Cardiac muscle cell (in vitro differentiated cells and primary cell): ENCODE data around the gene WHAMM. TPM values are rescaled to one million over a fixed set of nuclear protein-coding genes. Genes with fewer than 3 reads are reported as not detected.
"Not testable (repeated sequence)": the region's sequence is repeated elsewhere in the genome, so short reads cannot be mapped to it uniquely, and the experiment has no call there.

Experiments used
- DNase-seq, 2 donors: peaks; one replicate each; pipeline versions ENCODE4 v3.0.0 to v3.0.0-alpha.2; 2010 to 2017; ENCODE audit warnings: low read depth in 1 of 2, low spot score in 1 of 2
- H3K27ac ChIP-seq: fragments of 200-600 bp; sonication (generic); 2 replicates; pipeline ENCODE4 v1.5.1; 2016
- H3K27me3 ChIP-seq: fragments of 200-600 bp; sonication (generic); 2 replicates; pipeline ENCODE4 v1.6.0; 2016; ENCODE audit warnings: control low read depth
- H3K36me3 ChIP-seq: fragments of 200-600 bp; sonication (generic); 2 replicates; pipeline ENCODE4 v1.5.1; 2016; ENCODE audit warnings: control low read depth
- H3K4me1 ChIP-seq: fragments of 200-600 bp; sonication (generic); 2 replicates; pipeline ENCODE4 v1.8.1; 2017; ENCODE audit warnings: low read depth, mild to moderate bottlenecking, mixed run types
- H3K4me3 ChIP-seq: fragments of 200-600 bp; sonication (generic); 2 replicates; pipeline ENCODE4 v1.5.1; 2016; ENCODE audit warnings: mild to moderate bottlenecking
- H3K9me3 ChIP-seq: fragments of 200-600 bp; sonication (generic); 2 replicates; pipeline ENCODE4 v1.5.1; 2017; ENCODE audit warnings: low read depth, mild to moderate bottlenecking, control low read depth
- CTCF ChIP-seq: IDR thresholded peaks from 2 replicates; pipeline ENCODE4 v1.5.1; 2012; ENCODE audit warnings: low read depth, mild to moderate bottlenecking, low read length
- polyA plus RNA-seq: library from polyadenylated mRNA; unstranded; fragments of >200 nt; fragmentation: Nextera tagmentation; extraction: Ambion mirVana; gene quantifications from 2 replicates; pipeline ENCODE4 v1.2.1, GENCODE V29; 2016
- total RNA-seq: library from RNA; depleted of rRNA; stranded (reverse); fragments of >200 nt; gene quantifications from 2 replicates; pipeline ENCODE4 v1.2.3, GENCODE V29; 2016

Gene WHAMM
- total and polyA plus RNA-seq, 2 experiments from 2014 or later = 5.1 to 7.6 TPM

DNA sequence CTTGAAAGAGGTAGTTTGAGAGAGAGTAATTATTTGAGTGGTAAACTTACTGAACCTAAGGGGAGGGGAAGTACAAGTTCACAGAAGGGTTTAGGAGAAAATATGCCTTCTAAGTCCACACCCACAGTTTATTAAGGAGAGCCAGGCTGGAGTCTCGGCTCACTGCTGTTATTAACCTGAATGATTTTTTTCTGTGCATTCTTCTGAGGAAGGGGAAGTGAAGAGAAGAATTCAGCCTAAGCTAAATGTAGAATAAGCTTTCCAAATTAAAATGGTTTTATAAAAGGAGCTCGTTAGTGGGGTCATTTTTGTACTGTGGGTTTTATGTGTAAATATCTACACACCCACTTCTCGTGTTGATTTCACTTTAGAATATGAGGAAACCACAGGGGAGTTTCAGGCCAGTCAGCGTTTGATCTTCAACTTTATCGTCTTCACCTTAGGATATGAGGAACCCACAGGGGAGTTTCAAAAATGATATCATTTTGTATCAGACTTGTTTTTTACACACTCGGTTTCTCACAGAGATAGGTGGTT is 1.5 kb downstream of the WHAMM start:
- peak overlapping the region; percentile 99 for H3K4me3 ChIP-seq
- peak overlapping the region; percentile 100 for H3K27ac ChIP-seq
- H3K4me1 ChIP-seq = peaks cover 33% of the 10 kb centered on the region
- TF ChIP-seq CTCF = no peak
- no peaks in the 10 kb centered on the region for H3K27me3 ChIP-seq
- DNase-seq = no peak
- peaks cover 22% of the 10 kb centered on the region for H3K36me3 ChIP-seq
- H3K9me3 ChIP-seq = no peaks in the 10 kb centered on the region

DNA sequence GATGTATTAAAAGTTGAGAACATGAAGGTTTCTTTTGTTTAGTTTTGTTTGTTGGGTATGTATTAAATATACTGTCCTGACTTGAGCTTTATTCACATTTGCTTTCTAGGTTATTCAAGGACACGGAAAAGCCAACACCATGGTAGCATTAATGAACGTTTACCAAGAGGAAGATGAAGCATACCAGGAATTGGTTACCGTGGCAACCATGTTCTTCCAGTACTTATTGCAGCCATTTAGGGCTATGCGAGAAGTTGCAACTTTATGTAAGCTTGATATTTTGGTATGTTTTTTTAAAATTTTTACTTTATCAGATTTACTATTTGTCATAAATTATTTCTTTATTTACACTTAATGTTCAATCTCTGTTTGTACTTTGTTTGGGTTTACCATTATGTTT is 3.6 kb downstream of the WHAMM start:
- H3K27me3 ChIP-seq = no peaks in the 10 kb centered on the region
- no peak for TF ChIP-seq CTCF
- no peak overlapping the region for H3K4me3 ChIP-seq
- no peak overlapping the region for H3K27ac ChIP-seq
- H3K9me3 ChIP-seq = no peaks in the 10 kb centered on the region
- H3K4me1 ChIP-seq = peaks cover 22% of the 10 kb centered on the region
- H3K36me3 ChIP-seq = peaks cover 42% of the 10 kb centered on the region
- no peak for DNase-seq

- TF ChIP-seq CTCF = no peak
- H3K36me3 ChIP-seq = peaks cover 78% of the 10 kb centered on the region
- H3K27ac ChIP-seq = no peak overlapping the region
- H3K9me3 ChIP-seq = no peaks in the 10 kb centered on the region
- H3K27me3 ChIP-seq = no peaks in the 10 kb centered on the region
- DNase-seq = no peak
- H3K4me3 ChIP-seq = no peak overlapping the region
- no peaks in the 10 kb centered on the region for H3K4me1 ChIP-seq
Measured at GRCh38 chr15:82820128-82820527, 10.7 kb downstream of the WHAMM start.

DNA sequence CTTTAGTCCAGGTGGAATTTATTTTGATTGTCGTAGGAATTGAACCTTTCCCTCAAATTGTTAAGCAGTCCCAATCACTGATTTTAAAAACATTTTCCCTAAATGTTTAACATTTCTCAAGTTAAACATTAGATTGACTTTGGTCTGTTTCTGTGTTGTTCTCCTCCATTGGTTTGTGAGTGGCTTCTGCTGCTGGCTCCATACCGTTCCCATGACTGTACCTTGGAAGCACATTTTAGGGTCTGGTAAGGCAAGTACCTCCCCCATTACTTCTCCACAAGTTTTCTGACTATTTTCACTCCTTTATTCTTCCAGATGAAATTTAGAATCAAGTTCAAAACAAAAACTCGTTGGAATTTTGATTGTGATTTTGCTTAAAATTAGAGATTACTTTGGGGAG is 12.0 kb downstream of the WHAMM start:
- not testable (repeated sequence) for H3K27ac ChIP-seq, H3K4me1 ChIP-seq, H3K9me3 ChIP-seq, H3K27me3 ChIP-seq, DNase-seq, H3K4me3 ChIP-seq
- peaks cover 79% of the 10 kb centered on the region for H3K36me3 ChIP-seq

DNA sequence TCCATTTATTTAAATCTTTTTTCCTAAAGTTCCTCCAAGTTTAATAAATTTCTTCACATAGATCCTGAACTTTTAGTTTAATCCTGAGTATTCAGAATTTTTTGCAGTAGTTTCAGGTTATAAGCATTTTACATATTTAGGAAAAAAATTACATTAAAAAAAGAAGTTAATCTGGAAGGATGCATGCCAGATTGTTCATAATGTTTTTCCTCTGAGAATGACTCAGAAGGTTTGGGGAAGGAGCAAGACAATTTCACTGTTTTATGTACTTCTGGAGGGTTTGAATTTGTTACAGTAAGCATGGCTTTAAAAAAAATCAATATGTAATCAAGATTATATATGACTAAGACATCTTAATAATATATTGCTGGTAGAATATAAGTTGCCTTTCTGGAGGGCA is 12.4 kb downstream of the WHAMM start:
- H3K36me3 ChIP-seq = peaks cover 79% of the 10 kb centered on the region
- not testable (repeated sequence) for H3K4me3 ChIP-seq, DNase-seq, H3K27me3 ChIP-seq, H3K9me3 ChIP-seq, H3K27ac ChIP-seq, H3K4me1 ChIP-seq

- Histone ChIP-seq H3K36me3 (peaks cover 77% of the 10 kb centered on the region), H3K27me3 (no peaks in the 10 kb centered on the region), H3K4me3 (no peak overlapping the region), H3K9me3 (no peaks in the 10 kb centered on the region), H3K27ac (no peak overlapping the region), H3K4me1 (no peaks in the 10 kb centered on the region)
- no peak for TF ChIP-seq CTCF
- no peak for DNase-seq
Measured at GRCh38 chr15:82823049-82823448, 13.6 kb downstream of the WHAMM start.

DNA sequence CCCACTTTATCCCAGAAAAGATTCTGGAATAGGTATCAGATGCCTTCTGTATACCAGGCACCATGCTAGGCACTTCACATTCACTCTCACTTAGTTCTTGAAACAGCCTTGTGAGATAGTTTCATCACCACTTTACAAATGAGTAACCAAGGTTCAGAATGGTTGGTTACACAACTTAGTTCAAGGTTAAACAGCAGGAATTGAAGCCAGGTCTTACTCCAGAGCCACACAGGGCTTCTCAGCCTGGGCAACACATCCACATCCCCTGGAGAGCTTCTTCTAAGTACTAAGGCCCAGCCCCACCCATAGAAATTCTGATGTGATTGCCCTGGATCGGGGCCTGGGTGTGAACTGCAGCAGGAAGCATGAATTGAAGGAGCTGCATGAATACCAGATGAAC is 18.6 kb downstream of the WHAMM start:
- Histone ChIP-seq H3K9me3 (no peaks in the 10 kb centered on the region), H3K27ac (no peak overlapping the region), H3K4me1 (no peaks in the 10 kb centered on the region), H3K27me3 (no peaks in the 10 kb centered on the region), H3K4me3 (no peak overlapping the region), H3K36me3 (peaks cover 78% of the 10 kb centered on the region)
- DNase-seq = no peak
- no peak for TF ChIP-seq CTCF
